HG03108 (cell line): Measurements from ENCODE around the gene HTR5A.
"Not testable (repeated sequence)": the region's sequence is repeated elsewhere in the genome, so short reads cannot be mapped to it uniquely, and the experiment has no call there.

Experiments used
- ATAC-seq: cut with Tn5 transposase; IDR thresholded peaks from one replicate; pipeline ENCODE4 v1.9.1; 2021; ENCODE audit warnings: moderate library complexity; ENCODE audit not compliant: unreplicated experiment

HTR5A gene

DNA sequence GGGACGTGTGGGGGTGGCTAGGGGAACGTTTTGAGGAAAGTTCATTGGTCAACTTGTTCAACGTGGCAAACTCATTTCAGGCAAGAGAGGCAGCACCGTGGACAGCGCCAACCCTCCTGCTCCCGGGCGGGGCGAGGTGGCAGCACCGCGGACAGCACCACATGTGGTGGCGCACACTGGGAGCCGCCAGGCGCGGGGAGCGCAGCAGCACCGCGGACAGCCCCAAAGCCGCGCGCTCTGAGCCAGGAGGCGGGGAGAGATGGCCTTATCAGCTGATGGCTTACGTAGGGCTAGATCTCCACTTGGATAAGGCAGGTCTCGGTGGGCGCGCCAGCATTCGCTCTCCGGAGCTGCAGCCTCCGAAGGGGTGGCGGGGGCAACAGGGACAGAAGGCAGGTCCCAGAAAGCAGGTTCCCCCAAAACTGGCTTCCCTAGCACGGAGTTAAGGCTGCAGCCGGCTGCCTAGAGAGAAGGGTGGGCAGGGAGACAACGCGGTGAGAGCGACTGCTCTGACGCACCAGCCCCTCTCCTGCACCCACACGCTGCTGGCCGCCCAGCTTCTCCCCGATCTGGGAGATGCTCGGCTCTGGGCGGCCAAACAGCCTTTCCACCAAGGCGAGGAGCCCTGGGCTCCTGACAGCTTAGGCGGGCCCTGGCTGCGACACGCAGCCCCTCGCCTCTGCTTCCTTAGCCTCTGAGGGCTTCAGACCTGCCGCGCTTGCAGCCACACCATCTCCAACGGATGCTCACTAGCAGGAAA, at the start of gene HTR5A:
HTR5A (plus strand) TSS at position 333 of the 760 bp plus-strand sequence. CDS start 576 bp downstream, outside the sequence.
- peak; percentile 86 for ATAC-seq

DNA sequence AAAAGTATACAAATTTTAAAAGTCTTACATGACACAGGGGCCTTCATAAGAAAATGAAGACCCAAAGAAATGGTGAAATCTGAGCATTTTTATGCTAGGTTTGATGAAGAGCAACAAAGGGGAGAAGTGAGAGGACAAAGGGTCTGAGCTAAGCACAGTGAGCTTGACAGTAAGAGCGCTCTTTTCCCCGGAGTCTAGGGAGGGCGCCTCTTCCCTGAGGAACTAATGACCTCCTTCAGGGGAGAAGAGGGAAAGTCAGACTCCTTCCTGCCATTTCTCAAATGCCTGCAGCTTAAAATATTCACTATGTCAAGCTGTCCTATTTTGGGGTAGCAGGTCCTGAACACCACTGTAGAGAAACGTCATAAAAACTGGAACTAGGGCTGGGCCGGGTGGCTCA, 49.1 kb upstream of the HTR5A start:
- ATAC-seq: no peak

DNA sequence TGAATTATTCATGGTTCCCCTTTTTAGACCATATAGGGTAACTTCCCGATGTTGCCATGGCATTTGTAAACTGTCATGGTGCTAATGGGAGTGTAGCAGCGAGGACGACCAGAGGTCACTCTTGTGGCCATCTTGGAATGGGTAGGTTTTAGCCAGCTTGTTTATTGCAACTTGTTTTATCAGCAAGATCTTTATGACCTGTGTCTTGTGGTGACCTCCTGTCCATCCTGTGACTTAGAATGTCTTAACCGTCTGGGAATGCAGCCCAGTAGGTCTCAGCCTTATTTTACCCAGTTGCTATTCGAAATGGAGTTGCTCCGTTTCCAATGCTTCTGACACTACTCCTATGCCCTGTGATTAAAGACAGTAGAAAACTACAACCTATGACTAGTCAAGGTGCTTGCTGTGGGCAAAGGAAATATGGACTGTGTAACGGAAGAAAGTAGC, 48.4 kb upstream of the HTR5A start:
- ATAC-seq: no peak

DNA sequence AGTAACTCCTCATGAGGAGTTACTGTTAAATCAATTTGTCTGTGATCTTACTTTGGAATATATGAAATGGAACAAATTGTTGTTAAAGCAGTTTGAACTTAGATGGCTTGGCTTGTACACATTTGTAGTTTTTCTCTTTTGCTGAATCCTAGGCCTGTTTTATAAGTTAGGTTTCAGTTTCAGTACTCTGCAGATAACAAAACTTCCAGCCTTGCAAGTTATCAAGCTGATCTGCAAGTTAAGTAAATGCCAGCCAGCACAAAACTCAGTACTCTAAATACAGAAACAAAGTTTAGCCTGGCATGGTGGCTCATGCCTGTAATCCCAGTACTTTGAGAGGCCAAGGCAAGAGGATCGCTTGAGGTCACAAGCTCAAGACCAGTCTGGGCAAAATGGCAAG, 42.2 kb upstream of the HTR5A start:
- ATAC-seq: no peak

DNA sequence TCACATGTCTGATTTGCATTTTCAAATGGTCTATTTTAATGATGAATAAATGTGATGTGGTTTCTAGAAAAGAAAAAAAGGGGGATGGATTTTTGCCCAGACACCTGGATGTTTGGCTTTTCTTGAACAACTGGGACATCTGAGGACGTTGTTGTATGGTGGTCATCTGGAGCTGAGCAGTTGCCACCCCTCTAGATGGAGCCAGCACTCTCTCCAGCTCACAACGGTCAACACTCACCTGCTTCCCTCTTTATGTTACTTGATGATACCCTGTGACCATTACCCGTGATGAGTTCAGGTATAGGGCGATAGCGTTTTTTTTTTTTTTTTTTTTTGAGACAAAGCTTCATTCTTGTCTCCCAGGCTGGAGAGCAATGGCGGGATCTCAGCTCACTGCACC, 37.1 kb upstream of the HTR5A start:
- ATAC-seq: no peak

DNA sequence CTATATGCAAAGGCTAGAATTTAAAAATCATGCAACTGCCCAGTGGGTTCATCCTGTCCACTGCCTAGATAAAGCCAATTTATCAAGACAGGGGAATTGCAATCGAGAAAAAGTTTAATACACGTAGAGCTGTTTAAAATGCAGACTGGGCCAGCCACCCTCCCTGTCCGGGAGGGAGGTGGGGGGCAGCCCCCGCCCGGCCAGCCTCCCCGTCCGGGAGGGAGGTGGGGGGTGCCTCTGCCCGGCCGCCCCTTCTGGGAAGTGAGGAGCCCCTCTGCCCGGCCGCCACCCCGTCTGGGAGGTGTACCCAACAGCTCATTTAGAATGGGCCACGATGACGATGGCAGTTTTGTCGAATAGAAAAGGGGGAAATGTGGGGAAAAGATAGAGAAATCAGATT, 35.6 kb upstream of the HTR5A start:
- not testable (repeated sequence) for ATAC-seq

DNA sequence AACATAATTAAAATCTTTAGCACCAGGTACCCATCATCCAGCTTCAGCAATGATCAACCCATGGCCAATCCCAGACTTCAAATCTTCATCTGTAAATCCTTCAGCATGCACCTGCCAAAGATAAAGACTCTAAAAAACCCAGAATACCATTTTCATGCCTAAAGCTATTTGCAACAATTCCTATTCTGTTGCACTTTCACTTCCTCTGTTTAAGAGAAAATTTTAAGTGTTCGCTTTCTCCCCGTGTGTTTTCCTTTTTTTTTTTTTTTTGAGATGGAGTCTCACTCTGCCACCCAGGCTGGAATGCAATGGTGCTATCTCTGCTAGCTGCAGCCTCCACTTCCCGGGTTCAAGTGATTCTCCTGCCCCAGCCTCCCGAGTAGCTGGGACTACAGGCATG, 31.8 kb upstream of the HTR5A start:
- no peak for ATAC-seq

DNA sequence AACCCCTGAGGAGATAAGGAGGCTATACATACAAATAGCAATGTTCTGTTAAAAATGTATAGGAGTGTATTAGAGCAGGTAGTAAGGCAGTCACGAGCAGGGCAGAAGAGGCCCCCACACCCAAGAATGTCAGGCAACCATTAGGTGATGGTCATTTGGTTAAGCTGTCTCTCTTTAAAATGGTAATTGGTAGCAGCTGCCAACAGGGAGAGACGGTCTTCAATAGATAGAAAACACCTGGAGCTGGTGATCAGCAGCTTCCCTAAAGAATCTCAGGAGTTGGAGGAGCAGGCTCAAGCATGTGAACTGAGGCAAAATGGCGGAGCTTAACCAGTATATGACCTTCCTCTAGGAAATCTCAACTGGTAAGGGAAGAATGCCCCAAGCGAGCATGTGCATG, 26.4 kb upstream of the HTR5A start:
- no peak for ATAC-seq

DNA sequence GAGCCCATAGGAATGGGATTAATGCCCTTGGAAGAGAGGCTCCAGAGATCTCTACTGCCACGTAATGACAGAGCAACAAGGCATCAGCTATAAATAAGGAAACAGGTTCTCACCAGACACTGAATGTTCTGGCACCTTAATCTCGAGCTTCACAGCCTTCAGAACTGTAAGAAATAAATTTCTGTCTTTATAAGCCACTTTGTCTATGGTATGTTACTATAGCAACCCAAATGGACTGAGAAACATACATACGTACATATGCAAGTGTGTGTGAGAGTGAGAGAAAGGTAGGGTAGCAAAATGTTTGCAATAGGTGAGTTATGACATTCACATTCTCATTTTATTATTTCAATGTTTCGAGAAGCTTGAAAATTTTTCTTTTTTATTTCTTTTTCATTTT, 22.1 kb upstream of the HTR5A start:
- ATAC-seq: no peak

DNA sequence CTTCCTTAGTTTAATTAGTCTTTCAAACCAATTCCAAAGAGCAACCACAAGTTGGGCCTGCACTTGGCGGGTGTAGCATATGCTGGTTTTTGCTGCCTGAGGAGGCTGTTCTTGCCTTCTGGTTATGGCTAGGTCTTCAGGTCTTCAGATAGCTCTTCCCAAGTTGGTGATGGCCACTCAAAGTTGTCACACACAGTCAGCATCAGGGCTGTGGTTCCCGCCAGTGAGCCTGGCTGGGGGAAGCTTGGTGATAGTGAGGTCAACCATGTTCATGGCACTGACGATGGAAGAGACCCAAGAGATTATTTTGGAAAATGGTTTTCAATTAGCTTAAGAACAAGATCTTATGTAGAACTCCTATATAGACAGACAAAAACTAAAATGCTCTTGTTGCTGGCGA, 18.8 kb upstream of the HTR5A start:
- no peak for ATAC-seq

DNA sequence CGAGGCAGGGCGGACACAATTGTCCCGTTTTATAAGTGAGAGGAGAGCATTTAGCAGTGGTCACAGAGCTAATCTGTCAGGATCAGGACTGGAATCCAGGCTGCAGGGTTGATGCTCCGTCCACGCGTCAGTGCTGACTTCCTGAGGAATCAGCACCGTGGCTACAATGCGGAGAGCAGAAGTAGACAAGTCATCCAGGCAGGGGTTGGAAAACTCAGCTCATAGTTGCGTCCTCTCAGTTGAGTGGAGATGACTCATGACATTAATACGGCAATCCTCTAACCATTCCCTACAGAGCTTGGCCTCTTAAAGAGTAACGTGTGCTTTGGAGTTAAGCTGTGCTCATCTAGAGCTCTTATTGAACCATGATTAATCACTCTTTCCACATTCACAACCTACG, 17.1 kb upstream of the HTR5A start:
- no peak for ATAC-seq

DNA sequence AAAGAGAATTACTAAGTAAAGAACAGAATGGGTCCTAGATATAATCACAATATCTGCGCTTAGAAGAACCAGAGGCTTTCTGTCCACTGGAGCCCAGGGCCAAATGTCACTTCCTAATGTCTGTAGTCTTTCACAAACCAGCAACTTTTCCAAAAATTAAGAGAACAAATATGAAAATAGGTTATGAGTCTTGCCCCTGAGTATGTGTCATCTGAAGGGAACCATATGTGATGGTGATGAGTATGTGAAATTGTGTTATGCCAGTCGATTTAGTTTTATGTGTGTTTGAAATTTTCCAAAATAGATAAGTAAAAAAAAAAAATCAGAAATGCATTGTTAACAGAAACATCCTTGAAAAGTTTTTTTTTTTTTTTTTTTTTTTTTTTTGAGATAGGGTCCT, 15.4 kb upstream of the HTR5A start:
- no peak for ATAC-seq

DNA sequence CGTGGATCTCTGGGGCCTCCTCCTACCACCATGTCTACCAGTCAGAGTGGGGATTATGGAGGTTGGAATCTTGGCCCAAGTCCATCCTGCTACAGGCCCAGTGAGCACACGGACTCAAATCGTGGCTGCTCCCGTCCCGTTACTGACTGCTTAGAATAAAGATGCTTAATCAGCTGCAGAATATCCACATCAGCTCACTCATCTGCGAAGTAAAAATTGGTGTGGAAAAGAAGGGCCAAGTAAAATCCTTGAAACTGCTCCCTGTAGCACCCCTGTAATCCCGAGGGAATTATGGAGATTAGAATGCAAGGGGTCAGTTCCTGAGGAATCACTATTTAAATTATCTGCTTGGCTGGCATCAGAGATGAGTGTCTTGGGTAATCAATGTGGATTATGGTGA, 13.0 kb upstream of the HTR5A start:
- ATAC-seq: no peak

DNA sequence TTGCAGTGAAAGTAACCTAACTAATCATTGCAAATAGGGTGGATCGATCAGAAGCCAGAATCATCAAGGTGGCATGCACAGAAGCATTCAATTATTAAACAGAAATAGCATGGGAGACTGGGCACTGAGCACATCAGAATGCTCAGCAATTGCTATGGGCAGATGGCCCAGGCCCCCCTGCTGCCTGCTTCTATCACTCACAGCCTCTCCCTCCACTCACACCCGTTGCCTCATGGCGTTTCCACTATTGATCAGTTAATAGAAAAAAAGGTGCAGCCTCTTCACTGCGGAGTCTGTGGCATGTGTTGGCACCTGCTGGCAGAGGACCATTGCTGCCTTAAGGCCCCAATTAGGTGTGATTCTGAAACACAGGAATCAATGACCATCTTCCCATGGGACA, 11.2 kb upstream of the HTR5A start:
- ATAC-seq: no peak

DNA sequence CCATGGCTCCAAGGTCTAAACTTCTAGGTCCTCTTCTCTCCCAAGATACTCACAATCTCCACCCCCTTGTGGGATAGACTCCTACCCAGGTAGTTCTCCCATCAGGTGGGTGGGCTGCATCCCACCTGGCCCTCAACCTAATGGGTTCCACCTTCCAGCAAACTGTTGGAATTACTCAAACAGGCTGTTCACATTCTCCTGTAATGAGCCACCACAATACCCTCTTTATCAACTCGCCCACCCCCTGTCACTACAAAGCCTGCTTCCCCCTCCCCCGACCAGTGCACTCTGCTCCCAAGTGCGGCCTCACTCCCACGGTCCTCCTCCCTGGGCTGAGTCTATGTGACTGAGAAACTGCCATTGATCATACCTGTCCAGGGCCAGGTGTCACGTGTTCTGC, 10.4 kb upstream of the HTR5A start:
- no peak for ATAC-seq

DNA sequence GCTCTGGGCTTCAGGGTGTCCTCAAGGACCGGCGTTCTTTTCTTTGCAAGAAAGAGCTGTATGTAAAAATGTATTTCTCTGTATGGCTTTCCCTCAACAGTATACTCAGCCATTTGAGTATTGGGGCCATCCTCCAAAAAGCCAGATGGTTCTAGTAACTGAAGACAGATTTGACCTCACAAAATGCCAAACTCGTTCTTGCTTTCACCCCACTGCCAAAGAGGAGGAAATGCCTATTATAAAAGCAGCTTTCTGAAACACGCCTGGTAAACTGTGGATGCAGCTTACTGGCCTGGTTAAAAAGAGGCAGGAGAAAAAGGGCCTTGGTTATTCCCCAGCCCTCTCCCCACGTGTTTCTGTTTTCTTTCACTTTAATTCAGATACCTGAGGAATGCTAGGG, 7.7 kb upstream of the HTR5A start:
- no peak for ATAC-seq

DNA sequence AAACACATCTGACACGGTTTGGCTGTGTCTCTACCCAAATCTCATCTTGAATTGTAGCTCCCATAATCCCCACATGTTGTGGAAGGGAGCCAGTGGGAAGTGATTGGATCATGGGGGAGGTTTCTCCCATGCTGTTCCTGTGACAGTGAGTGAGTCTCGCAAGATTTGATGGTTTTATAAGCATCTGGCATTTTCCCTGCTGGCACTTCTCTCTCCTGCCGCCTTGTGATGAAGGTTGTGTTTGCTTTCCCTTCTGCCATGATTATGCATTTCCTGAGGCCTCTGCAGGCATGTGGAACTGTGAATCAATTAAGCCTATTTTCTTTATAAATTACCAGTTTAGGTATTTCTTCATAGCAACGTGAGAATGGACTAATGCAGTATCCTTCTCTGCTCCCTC, 5.9 kb upstream of the HTR5A start:
- ATAC-seq: no peak

DNA sequence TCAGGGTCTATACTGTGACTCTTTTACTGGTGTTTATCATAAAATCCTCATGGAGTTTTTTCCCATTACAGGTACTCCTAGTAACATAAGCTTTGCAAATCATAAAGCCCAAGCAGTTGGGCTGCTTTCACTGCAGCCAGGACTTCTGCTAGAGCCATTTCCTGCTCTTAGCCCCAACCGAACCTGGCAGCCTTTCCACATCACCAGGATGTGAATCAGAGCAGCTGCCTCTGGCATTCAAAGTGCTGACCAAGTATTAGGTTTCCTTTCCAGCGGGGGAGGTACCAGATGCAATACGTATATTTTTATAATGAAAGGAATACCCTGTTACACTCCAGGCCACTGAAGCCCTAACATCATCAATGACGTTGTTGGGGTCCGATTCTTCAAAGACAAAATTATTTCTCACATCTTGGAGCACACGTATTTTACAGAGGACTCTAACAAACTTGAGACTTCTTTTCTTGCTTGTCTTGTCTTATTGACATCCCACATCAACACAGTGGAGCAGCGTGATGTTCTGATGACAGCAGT, 3.6 kb upstream of the HTR5A start:
- no peak for ATAC-seq

DNA sequence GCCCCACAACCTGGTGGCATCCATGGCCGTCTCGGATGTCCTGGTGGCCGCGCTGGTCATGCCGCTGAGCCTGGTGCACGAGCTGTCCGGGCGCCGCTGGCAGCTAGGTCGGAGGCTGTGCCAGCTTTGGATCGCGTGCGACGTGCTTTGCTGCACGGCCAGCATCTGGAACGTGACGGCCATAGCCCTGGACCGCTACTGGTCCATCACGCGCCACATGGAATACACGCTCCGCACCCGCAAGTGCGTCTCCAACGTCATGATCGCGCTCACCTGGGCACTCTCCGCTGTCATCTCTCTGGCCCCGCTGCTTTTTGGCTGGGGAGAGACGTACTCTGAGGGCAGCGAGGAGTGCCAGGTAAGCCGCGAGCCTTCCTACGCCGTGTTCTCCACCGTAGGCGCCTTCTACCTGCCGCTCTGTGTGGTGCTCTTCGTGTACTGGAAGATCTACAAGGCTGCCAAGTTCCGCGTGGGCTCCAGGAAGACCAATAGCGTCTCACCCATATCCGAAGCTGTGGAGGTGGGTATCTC, 1.1 kb downstream of the HTR5A start:
- no peak for ATAC-seq

DNA sequence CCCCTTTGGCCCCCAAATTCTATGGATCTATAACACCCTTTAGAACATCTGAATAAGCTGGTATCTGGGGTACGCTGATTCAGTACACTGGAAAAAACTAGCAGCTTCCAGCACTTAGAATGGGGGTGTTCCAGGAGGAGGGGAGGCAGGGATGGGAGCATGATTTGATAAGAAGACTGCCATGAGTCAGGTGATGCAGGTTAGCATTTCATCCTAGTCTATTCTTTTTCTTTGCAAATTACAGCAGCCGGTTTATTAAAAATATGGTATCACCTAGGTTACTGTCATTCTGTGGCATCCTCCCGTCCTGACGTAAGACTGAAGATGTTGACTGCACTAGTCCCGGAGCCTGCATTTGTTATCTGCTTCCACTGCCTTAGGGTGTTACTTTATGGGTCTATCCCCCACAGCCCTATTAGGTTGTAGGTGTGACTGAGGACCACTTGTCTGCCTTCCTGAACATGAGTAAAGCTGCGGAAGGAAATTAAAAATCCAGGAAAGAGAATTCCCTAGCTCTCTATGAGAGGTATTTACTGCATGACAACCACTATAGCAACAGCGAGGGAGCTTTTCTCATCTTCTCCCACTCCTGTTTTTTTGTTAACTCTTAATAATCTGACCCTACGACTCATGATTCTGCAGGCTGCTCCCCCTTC, 1.9 kb downstream of the HTR5A start:
- ATAC-seq: no peak

DNA sequence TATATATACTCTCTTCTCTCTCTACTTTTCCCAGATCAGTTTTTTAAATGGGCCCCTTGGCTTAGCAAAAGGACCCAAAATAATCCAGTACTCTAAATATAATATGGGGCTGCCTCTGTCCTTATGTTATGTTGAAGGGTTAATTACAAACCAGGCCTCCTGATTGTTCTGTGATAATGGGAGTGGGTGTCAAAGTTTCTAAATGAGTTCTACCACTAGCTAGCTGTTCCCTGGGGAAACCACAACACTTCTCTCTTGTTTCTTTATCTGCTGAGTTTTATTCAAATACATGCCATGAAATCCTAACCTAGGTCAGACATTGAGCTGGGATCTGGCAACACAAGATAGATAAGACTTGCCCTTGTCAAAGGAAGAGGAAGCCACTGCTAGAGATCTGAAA, 3.8 kb downstream of the HTR5A start:
- no peak for ATAC-seq

DNA sequence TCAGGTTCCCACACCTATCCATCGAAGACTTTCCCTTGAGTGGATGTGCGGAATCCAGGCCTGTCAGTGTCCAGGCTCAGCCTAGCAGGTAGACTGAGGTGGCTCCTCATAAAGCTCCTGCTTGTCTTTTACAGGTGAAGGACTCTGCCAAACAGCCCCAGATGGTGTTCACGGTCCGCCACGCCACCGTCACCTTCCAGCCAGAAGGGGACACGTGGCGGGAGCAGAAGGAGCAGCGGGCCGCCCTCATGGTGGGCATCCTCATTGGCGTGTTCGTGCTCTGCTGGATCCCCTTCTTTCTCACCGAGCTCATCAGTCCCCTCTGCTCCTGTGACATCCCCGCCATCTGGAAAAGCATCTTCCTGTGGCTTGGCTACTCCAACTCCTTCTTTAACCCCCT, 13.9 kb downstream of the HTR5A start:
- no peak for ATAC-seq
